Stomach (tissue), 9 donors: ENCODE measurements around the gene ANKRD44. TPM values are rescaled to one million over a fixed set of nuclear protein-coding genes. Genes with fewer than 3 reads are reported as not detected.

Experiments used
- DNase-seq, 2 donors: peaks; one replicate each; pipeline versions ENCODE4 v3.0.0 to v3.0.0-alpha.2; 2013 to 2019
- H3K27ac ChIP-seq, 5 donors: fragments of 200-600 bp in 4 of 5; sonication (generic) in 4 of 5; one replicate each; pipeline ENCODE4 v1.5.1; 2013 to 2019; ENCODE audit warnings: mild to moderate bottlenecking in 1 of 5, moderate library complexity in 1 of 5
- H3K27me3 ChIP-seq, 3 donors: fragments of 200-600 bp; sonication (generic); one replicate each; pipeline ENCODE4 v1.5.1; 2017 to 2019; ENCODE audit warnings: mixed run types in 1 of 3
- H3K36me3 ChIP-seq, 4 donors: fragments of 200-600 bp; sonication (generic); 1 replicate in 3 of 4; 2 replicates in 1 of 4; pipeline ENCODE4 v1.5.1; 2016 to 2019
- H3K4me1 ChIP-seq, 4 donors: fragments of 200-600 bp; sonication (generic); one replicate each; pipeline ENCODE4 v1.5.1; 2016 to 2019
- H3K4me3 ChIP-seq, 4 donors: fragments of 200-600 bp; sonication (generic) in 3 of 4; one replicate each; pipeline ENCODE4 v1.5.1; 2016 to 2019; ENCODE audit warnings: mild to moderate bottlenecking in 1 of 4
- H3K9me3 ChIP-seq, 4 donors: fragments of 200-600 bp; sonication (generic); one replicate each; pipeline ENCODE4 v1.5.1; 2016 to 2019
- CTCF ChIP-seq, 7 experiments: fragments of 450-650 bp in 4 of 7; fragments of 200-600 bp in 3 of 7; sonication (generic) in 3 of 7; IDR thresholded peaks; one replicate each; pipeline ENCODE4 v1.5.1; 2016 to 2019; ENCODE audit warnings: antibody characterized with exemption in 7 of 7, control low read depth in 2 of 7, mild to moderate bottlenecking in 1 of 7
- EP300 ChIP-seq: sonication (generic); formaldehyde crosslinking; IDR thresholded peaks from one replicate; pipeline ENCODE4 v1.6.1; 2017; ENCODE audit warnings: antibody characterized with exemption
- POLR2A ChIP-seq, 4 donors: fragments of 450-650 bp; IDR thresholded peaks; one replicate each; pipeline ENCODE4 v1.6.1; 2016; ENCODE audit warnings: antibody characterized with exemption in 4 of 4, control low read depth in 2 of 4, mild to moderate bottlenecking in 1 of 4, moderate library complexity in 1 of 4
- POLR2AphosphoS5 ChIP-seq, 3 donors: sonication (generic); formaldehyde crosslinking; IDR thresholded peaks; one replicate each; pipeline ENCODE4 v1.6.1; 2016; ENCODE audit warnings: antibody characterized with exemption in 3 of 3
- WGBS, 5 donors: extraction: QIAGEN DNeasy Blood & Tissue Kit in 3 of 5; methylation state at CpG; one replicate each; pipeline versions ENCODE4 v1.1.5 to v1.1.7; 2013 to 2018; 5-methylcytosine and 5-hydroxymethylcytosine counted together
- intact Hi-C: fragments of 100-400 bp; cut with DNase I; formaldehyde crosslinking; loops from one replicate; pipeline ENCODE4 v1.15.1; 2023; ENCODE audit warnings: low total_unique reads
- polyA plus RNA-seq, 3 donors: library from polyadenylated mRNA; stranded (reverse); fragments of 200-250 nt; gene quantifications; one replicate each; pipeline ENCODE4 v1.2.3, GENCODE V29; 2013
- total RNA-seq, 5 donors: library from RNA; depleted of rRNA; stranded (reverse); fragments of >200 nt; gene quantifications; one replicate each; pipeline versions ENCODE4 v1.1.0 to v1.2.3, GENCODE V29; 2014 to 2016
- donor health status: healthy with polysubstance abuse.
- donor health status: Bipolar disorder and iron deficiency.
- donor health status: healthy.

ANKRD44 gene
- total and polyA plus RNA-seq, 8 donors, result 1.2 to 58.4 (median 7.0) TPM

GRCh38 chr2:197137231-197137630 is 173.3 kb downstream of the ANKRD44 start:
- WGBS, 5 donors, result 56 to 65% (median 60%) methylated on average over 4 of the region's 4 CpGs
- no peaks in the 10 kb centered on the region for H3K27me3 ChIP-seq
- DNase-seq, result peak in 1 of 2 donors; percentile 46
- H3K27ac ChIP-seq, result peak overlapping the region in 1 of 5 donors; percentile 60
- H3K36me3 ChIP-seq, result peaks cover 0 to 7% (median 3%) of the 10 kb centered on the region in 4 donors
- TF ChIP-seq POLR2AphosphoS5 (IDR thresholded peaks at IDR 0.05), result peak in 2 of 3 donors; percentile 6 to 41
- TF ChIP-seq POLR2A (IDR thresholded peaks at IDR 0.05), result no peak
- peaks cover 0 to 21% (median 10%) of the 10 kb centered on the region in 4 donors for H3K4me1 ChIP-seq
- no peak overlapping the region for H3K4me3 ChIP-seq
- no peaks in the 10 kb centered on the region for H3K9me3 ChIP-seq
- intact Hi-C loops, result no loop called here

GRCh38 chr2:197136452-197136851 is 174.1 kb downstream of the ANKRD44 start:
- Histone ChIP-seq H3K9me3 (no peaks in the 10 kb centered on the region), H3K36me3 (peaks cover 0 to 7% (median 3%) of the 10 kb centered on the region in 4 donors), H3K4me1 (peaks cover 0 to 18% (median 10%) of the 10 kb centered on the region in 4 donors), H3K27me3 (no peaks in the 10 kb centered on the region), H3K4me3 (no peak overlapping the region), H3K27ac (no peak overlapping the region)
- TF ChIP-seq CTCF (IDR thresholded peaks at IDR 0.05) (no peak), EP300 (no peak), POLR2A (IDR thresholded peaks at IDR 0.05) (no peak), POLR2AphosphoS5 (IDR thresholded peaks at IDR 0.05) (no peak)
- no peak for DNase-seq
- WGBS, 5 donors, result 61 to 70% (median 65%) methylated on average over 5 of the region's 5 CpGs
- intact Hi-C loops, result no loop called here

GRCh38 chr2:197135806-197136205 is 174.8 kb downstream of the ANKRD44 start:
- Histone ChIP-seq H3K36me3 (peaks cover 0 to 7% (median 3%) of the 10 kb centered on the region in 4 donors), H3K9me3 (no peaks in the 10 kb centered on the region), H3K4me1 (peaks cover 0 to 18% (median 10%) of the 10 kb centered on the region in 4 donors), H3K27ac (no peak overlapping the region), H3K27me3 (no peaks in the 10 kb centered on the region), H3K4me3 (no peak overlapping the region)
- DNase-seq, result no peak
- 93 to 100% (median 100%) methylated on average over 1 of the region's 1 CpG for WGBS, 5 donors
- intact Hi-C loops, result no loop called here
- no peak for TF ChIP-seq POLR2A (IDR thresholded peaks at IDR 0.05)

GRCh38 chr2:197134206-197134605 is 176.4 kb downstream of the ANKRD44 start:
- intact Hi-C loops, result no loop called here
- TF ChIP-seq CTCF (IDR thresholded peaks at IDR 0.05), result no peak
- no peak for TF ChIP-seq EP300
- no peak for TF ChIP-seq POLR2A (IDR thresholded peaks at IDR 0.05)
- TF ChIP-seq POLR2AphosphoS5 (IDR thresholded peaks at IDR 0.05), result no peak
- Histone ChIP-seq H3K27ac (no peak overlapping the region), H3K36me3 (peaks cover 0 to 7% (median 3%) of the 10 kb centered on the region in 4 donors), H3K4me3 (no peak overlapping the region), H3K9me3 (no peaks in the 10 kb centered on the region), H3K27me3 (no peaks in the 10 kb centered on the region), H3K4me1 (peaks cover 0 to 22% (median 10%) of the 10 kb centered on the region in 4 donors)
- no peak for DNase-seq
- WGBS, 5 donors, result 93 to 99% (median 97%) methylated on average over 2 of the region's 2 CpGs

GRCh38 chr2:197131558-197131855 is 179.1 kb downstream of the ANKRD44 start:
- no peak for DNase-seq
- Histone ChIP-seq H3K4me1 (peaks cover 0 to 4% (median 0%) of the 10 kb centered on the region in 4 donors), H3K27ac (peak overlapping the region in 1 of 5 donors; percentile 35), H3K4me3 (no peak overlapping the region), H3K36me3 (peaks cover 0 to 7% (median 3%) of the 10 kb centered on the region in 4 donors), H3K27me3 (no peaks in the 10 kb centered on the region), H3K9me3 (no peaks in the 10 kb centered on the region)
- intact Hi-C loops, result no loop called here
- TF ChIP-seq CTCF (IDR thresholded peaks at IDR 0.05) (no peak), POLR2A (IDR thresholded peaks at IDR 0.05) (no peak), POLR2AphosphoS5 (IDR thresholded peaks at IDR 0.05) (no peak), EP300 (no peak)
- 84 to 89% (median 88%) methylated on average over 4 of the region's 4 CpGs for WGBS, 5 donors
